MCF 10A (cell line): ENCODE results near the gene N4BP2L1. TPM values are rescaled to one million over a fixed set of nuclear protein-coding genes. Genes with fewer than 3 reads are reported as not detected.

Experiments
- BruUV-seq: library from RNA; stranded (reverse); fragments of 400-500 nt; replicated peaks from 2 replicates; lab custom pipeline; 2021; lab: Mats Ljungman, UMichigan
- CTCF ChIA-PET: fragments of 300-600 bp; sonication (Branson Sonifier 250); formaldehyde crosslinking; extraction: SDS; loops from one replicate; lab custom pipeline; 2021; ENCODE audit warnings: antibody characterized with exemption, inconsistent platforms; lab: Yijun Ruan, JAX
- POLR2A ChIA-PET: fragments of 300-600, 350-650 bp; sonication (Branson Sonifier 250); formaldehyde crosslinking; extraction: SDS; loops from one replicate; lab custom pipeline; 2020; ENCODE audit warnings: antibody characterized with exemption, inconsistent platforms; lab: Yijun Ruan, JAX
- DNase-seq: peaks from one replicate; pipeline ENCODE4 v3.0.0-alpha.2; 2018; ENCODE audit not compliant: unreplicated experiment
- H3K27ac Mint-ChIP-seq: one replicate; pipeline ENCODE4 v1.8.0; 2022; ENCODE audit warnings: mild to moderate bottlenecking, low read depth, mixed read lengths; ENCODE audit not compliant: unreplicated experiment
- H3K27me3 Mint-ChIP-seq: one replicate; pipeline ENCODE4 v1.8.0; 2022; ENCODE audit warnings: mixed read lengths; ENCODE audit not compliant: insufficient read depth, unreplicated experiment
- H3K36me3 Mint-ChIP-seq: one replicate; pipeline ENCODE4 v1.8.0; 2022; ENCODE audit warnings: mild to moderate bottlenecking, moderate library complexity, mixed read lengths; ENCODE audit not compliant: insufficient read depth, unreplicated experiment
- H3K4me1 Mint-ChIP-seq: one replicate; pipeline ENCODE4 v1.8.0; 2022; ENCODE audit warnings: mixed read lengths; ENCODE audit not compliant: insufficient read depth, unreplicated experiment
- H3K4me3 Mint-ChIP-seq: one replicate; pipeline ENCODE4 v1.8.0; 2022; ENCODE audit warnings: mild to moderate bottlenecking, moderate library complexity, mixed read lengths; ENCODE audit not compliant: unreplicated experiment
- H3K9me3 Mint-ChIP-seq: one replicate; pipeline ENCODE4 v1.8.0; 2022; ENCODE audit warnings: mixed read lengths; ENCODE audit not compliant: unreplicated experiment
- CTCF ChIP-seq: fragments of 200-600 bp; IDR thresholded peaks from one replicate; pipeline ENCODE4 v1.8.0; 2022; ENCODE audit warnings: antibody characterized with exemption, mild to moderate bottlenecking; ENCODE audit not compliant: unreplicated experiment
- intact Hi-C: fragments of 100-400 bp; cut with micrococcal nuclease; formaldehyde crosslinking; loops from 2 replicates; pipeline ENCODE4 v1.14.1; 2022
- total RNA-seq: library from RNA; stranded (reverse); gene quantifications from 2 replicates; pipeline ENCODE4 v1.2.3, GENCODE V29; 2022

N4BP2L1 gene
- total RNA-seq, 1 experiment from 2014 or later, result 1.6 TPM

GRCh38 chr13:32384702-32385101 is 43.2 kb downstream of the N4BP2L1 start:
- no peaks in the 10 kb centered on the region for H3K27me3 Mint-ChIP-seq
- TF ChIP-seq CTCF, result no peak
- intact Hi-C loops, result no loop called here
- no TSS peak for BruUV-seq
- no peaks in the 10 kb centered on the region for H3K4me1 Mint-ChIP-seq
- H3K4me3 Mint-ChIP-seq, result no peak overlapping the region
- H3K36me3 Mint-ChIP-seq, result no peaks in the 10 kb centered on the region
- ChIA-PET POLR2A (no interaction called here), CTCF (interaction anchor here (0.7 to 1.4 kb wide), 3 partner anchors 194 to 284 kb away, joined by 3 read pairs; no protein-coding TSS in a partner anchor)
- no peak overlapping the region for H3K27ac Mint-ChIP-seq
- DNase-seq, result no peak
- H3K9me3 Mint-ChIP-seq, result no peaks in the 10 kb centered on the region

- BruUV-seq, result no TSS peak
- Mint-ChIP-seq H3K9me3 (no peaks in the 10 kb centered on the region), H3K27me3 (no peaks in the 10 kb centered on the region), H3K4me3 (no peak overlapping the region), H3K27ac (no peak overlapping the region), H3K4me1 (no peaks in the 10 kb centered on the region), H3K36me3 (no peaks in the 10 kb centered on the region)
- no peak for DNase-seq
- intact Hi-C loops, result no loop called here
- TF ChIP-seq CTCF, result no peak
- ChIA-PET POLR2A (no interaction called here), CTCF (interaction anchor here (0.6 to 2.2 kb wide), 4 partner anchors 38 to 198 kb away, joined by 3 to 8 read pairs (median 3); no protein-coding TSS in a partner anchor)
Measured at GRCh38 chr13:32383836-32384618, 43.9 kb downstream of the N4BP2L1 start.

- DNase-seq, result peak; percentile 17
- intact Hi-C loops, result no loop called here
Measured at GRCh38 chr13:32381539-32381938, 46.4 kb downstream of the N4BP2L1 start.

More at GRCh38 chr13:32381539-32381938, 46.4 kb downstream of the N4BP2L1 start:
- BruUV-seq, result no TSS peak
- Mint-ChIP-seq H3K4me1 (no peaks in the 10 kb centered on the region), H3K36me3 (no peaks in the 10 kb centered on the region), H3K9me3 (no peaks in the 10 kb centered on the region), H3K4me3 (no peak overlapping the region), H3K27ac (no peak overlapping the region), H3K27me3 (no peaks in the 10 kb centered on the region)
- peak; percentile 21 for TF ChIP-seq CTCF
- ChIA-PET CTCF (interaction anchor here (0.6 to 2.2 kb wide), 6 partner anchors 9 to 1298 kb away, joined by 3 to 8 read pairs (median 4); no protein-coding TSS in a partner anchor), POLR2A (interaction anchor here (0.5 kb wide), 1 partner anchor 239 kb away, joined by 5 read pairs; no protein-coding TSS in a partner anchor)
